ENCODE results near the gene CEP83. TPM values are rescaled to one million over a fixed set of nuclear protein-coding genes. Genes with fewer than 3 reads are reported as not detected.

The CEP83 gene
- polyA plus RNA-seq, 1 donor (not counting 4 experiments of a cell fraction or from before 2014, with no cell fraction given): 9.5 TPM

GRCh38 chr12:94495445-94496115, 35.9 kb upstream of the CEP83 start:
- no peak for DNase-seq (ENCODE audit: low read depth, low spot score)
- Histone ChIP-seq H3K4me1 (ENCODE audit: control insufficient read depth, extremely low read depth, insufficient read depth, low read length) (no peaks in the 10 kb centered on the region), H3K9ac (ENCODE audit: control insufficient read depth, extremely low read depth, insufficient read depth, low read length) (no peak overlapping the region), H3K4me3 (ENCODE audit: control insufficient read depth in 2 of 3, extremely low read depth in 1 of 3, insufficient read depth in 2 of 3, low read depth in 1 of 3, low read length in 3 of 3) (no peak overlapping the region), H3K27me3 (ENCODE audit: control insufficient read depth, extremely low read depth, insufficient read depth, low read length) (peaks cover 5% of the 10 kb centered on the region), H2AFZ (ENCODE audit: control insufficient read depth, low read length) (no peak overlapping the region), H3K4me2 (ENCODE audit: control insufficient read depth, extremely low read depth, insufficient read depth, low read depth, low read length) (no peak overlapping the region), H3K27ac (ENCODE audit: control insufficient read depth, insufficient read depth, low read length) (no peak overlapping the region), H3K79me2 (ENCODE audit: control insufficient read depth, insufficient read depth, low read length) (no peaks in the 10 kb centered on the region), H3K9me1 (ENCODE audit: control insufficient read depth, extremely low read depth, insufficient read depth, low read length) (no peaks in the 10 kb centered on the region), H4K20me1 (ENCODE audit: control insufficient read depth, extremely low read depth, insufficient read depth, low read length) (no peaks in the 10 kb centered on the region), H3K36me3 (ENCODE audit: control insufficient read depth in 2 of 2, extremely low read depth in 1 of 2, insufficient read depth in 2 of 2, low read length in 2 of 2) (no peaks in the 10 kb centered on the region), H3K9me3 (ENCODE audit: control insufficient read depth, low read depth, low read length) (no peaks in the 10 kb centered on the region)
- no peak for FAIRE-seq
- dilution Hi-C loops (cut with MboI; ENCODE audit: extremely low pct_ligation_motif_present, low sequenced_read_pairs): no loop called here
- TF ChIP-seq EZH2 (IDR thresholded peaks at IDR 0.05; ENCODE audit: low read length): no peak
- TF ChIP-seq, protein P1, sequence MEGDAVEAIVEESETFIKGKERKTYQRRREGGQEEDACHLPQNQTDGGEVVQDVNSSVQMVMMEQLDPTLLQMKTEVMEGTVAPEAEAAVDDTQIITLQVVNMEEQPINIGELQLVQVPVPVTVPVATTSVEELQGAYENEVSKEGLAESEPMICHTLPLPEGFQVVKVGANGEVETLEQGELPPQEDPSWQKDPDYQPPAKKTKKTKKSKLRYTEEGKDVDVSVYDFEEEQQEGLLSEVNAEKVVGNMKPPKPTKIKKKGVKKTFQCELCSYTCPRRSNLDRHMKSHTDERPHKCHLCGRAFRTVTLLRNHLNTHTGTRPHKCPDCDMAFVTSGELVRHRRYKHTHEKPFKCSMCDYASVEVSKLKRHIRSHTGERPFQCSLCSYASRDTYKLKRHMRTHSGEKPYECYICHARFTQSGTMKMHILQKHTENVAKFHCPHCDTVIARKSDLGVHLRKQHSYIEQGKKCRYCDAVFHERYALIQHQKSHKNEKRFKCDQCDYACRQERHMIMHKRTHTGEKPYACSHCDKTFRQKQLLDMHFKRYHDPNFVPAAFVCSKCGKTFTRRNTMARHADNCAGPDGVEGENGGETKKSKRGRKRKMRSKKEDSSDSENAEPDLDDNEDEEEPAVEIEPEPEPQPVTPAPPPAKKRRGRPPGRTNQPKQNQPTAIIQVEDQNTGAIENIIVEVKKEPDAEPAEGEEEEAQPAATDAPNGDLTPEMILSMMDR (optimal IDR thresholded peaks at IDR 0.05 in 1 of 3, IDR thresholded peaks at IDR 0.05 in 1 of 3, conservative IDR thresholded peaks at IDR 0.05 in 1 of 3; ENCODE audit: extremely low read depth in 1 of 3, insufficient read depth in 2 of 3, low read length in 3 of 3): no peak

GRCh38 chr12:94491489-94491888, 31.8 kb upstream of the CEP83 start:
- Histone ChIP-seq H3K9ac (ENCODE audit: control insufficient read depth, extremely low read depth, insufficient read depth, low read length) (no peak overlapping the region), H3K36me3 (ENCODE audit: control insufficient read depth in 2 of 2, extremely low read depth in 1 of 2, insufficient read depth in 2 of 2, low read length in 2 of 2) (no peaks in the 10 kb centered on the region), H3K4me2 (ENCODE audit: control insufficient read depth, extremely low read depth, insufficient read depth, low read depth, low read length) (no peak overlapping the region), H3K4me1 (ENCODE audit: control insufficient read depth, extremely low read depth, insufficient read depth, low read length) (no peaks in the 10 kb centered on the region), H3K9me1 (ENCODE audit: control insufficient read depth, extremely low read depth, insufficient read depth, low read length) (no peaks in the 10 kb centered on the region), H2AFZ (ENCODE audit: control insufficient read depth, low read length) (no peak overlapping the region), H3K4me3 (ENCODE audit: control insufficient read depth in 2 of 3, extremely low read depth in 1 of 3, insufficient read depth in 2 of 3, low read depth in 1 of 3, low read length in 3 of 3) (no peak overlapping the region), H3K27me3 (ENCODE audit: control insufficient read depth, extremely low read depth, insufficient read depth, low read length) (peaks cover 8% of the 10 kb centered on the region), H3K79me2 (ENCODE audit: control insufficient read depth, insufficient read depth, low read length) (no peaks in the 10 kb centered on the region), H3K9me3 (ENCODE audit: control insufficient read depth, low read depth, low read length) (no peaks in the 10 kb centered on the region), H4K20me1 (ENCODE audit: control insufficient read depth, extremely low read depth, insufficient read depth, low read length) (no peaks in the 10 kb centered on the region), H3K27ac (ENCODE audit: control insufficient read depth, insufficient read depth, low read length) (no peak overlapping the region)
- DNase-seq (ENCODE audit: low read depth, low spot score) (no peak), FAIRE-seq (no peak)
- dilution Hi-C loops (cut with MboI; ENCODE audit: extremely low pct_ligation_motif_present, low sequenced_read_pairs): no loop called here
- TF ChIP-seq, protein P1 (optimal IDR thresholded peaks at IDR 0.05 in 1 of 3, IDR thresholded peaks at IDR 0.05 in 1 of 3, conservative IDR thresholded peaks at IDR 0.05 in 1 of 3; ENCODE audit: extremely low read depth in 1 of 3, insufficient read depth in 2 of 3, low read length in 3 of 3): no peak
- no peak for TF ChIP-seq EZH2 (IDR thresholded peaks at IDR 0.05; ENCODE audit: low read length)
